ENCODE results near the gene CTRL. TPM values are rescaled to one million over a fixed set of nuclear protein-coding genes. Genes with fewer than 3 reads are reported as not detected.

The CTRL gene
- total RNA-seq, 2 donors from 2014 or later, result 0.66 to 2.3 TPM

- no peak for TF ChIP-seq CTCF (conservative IDR thresholded peaks at IDR 0.05)
- Histone ChIP-seq H3K27ac (ENCODE audit: low read depth, low read length) (no peak overlapping the region), H3K27me3 (ENCODE audit: control insufficient read depth, insufficient read depth, low read length, poor library complexity, severe bottlenecking) (no peaks in the 10 kb centered on the region), H3K36me3 (ENCODE audit: control insufficient read depth, insufficient read depth, low read length) (peaks cover 27% of the 10 kb centered on the region), H3K4me3 (ENCODE audit: low read length) (no peak overlapping the region), H3K9ac (ENCODE audit: extremely low read depth, low read length, poor library complexity, severe bottlenecking) (no peak overlapping the region), H3K4me1 (ENCODE audit: control insufficient read depth, insufficient read depth, low read length) (no peaks in the 10 kb centered on the region), H3K9me3 (ENCODE audit: control insufficient read depth, low read length) (no peaks in the 10 kb centered on the region)
- DNase-seq, result no peak
- H3K4me1 Mint-ChIP-seq, result no peaks in the 10 kb centered on the region
- no peaks in the 10 kb centered on the region for H3K27me3 Mint-ChIP-seq (ENCODE audit: insufficient read depth)
- H3K36me3 Mint-ChIP-seq (ENCODE audit: low read depth), result peaks cover 35% of the 10 kb centered on the region
- no peaks in the 10 kb centered on the region for H3K9me3 Mint-ChIP-seq
- 94% methylated on average over 9 to 10 of the region's 11 CpGs for WGBS, 2 experiments (ENCODE audit: insufficient coverage in 1 of 2, insufficient read length in 1 of 2)
- peak overlapping the region; percentile 26 for H3K27ac Mint-ChIP-seq
- H3K4me3 Mint-ChIP-seq, result no peak overlapping the region
Measured at GRCh38 chr16:67907397-67908180, 24.1 kb downstream of the CTRL start.

- 91 to 95% methylated on average over 3 to 4 of the region's 4 CpGs for WGBS, 2 experiments (ENCODE audit: insufficient coverage in 1 of 2, insufficient read length in 1 of 2)
- no peaks in the 10 kb centered on the region for H3K4me1 ChIP-seq (ENCODE audit: control insufficient read depth, insufficient read depth, low read length)
- H3K27ac Mint-ChIP-seq, result no peak overlapping the region
Measured at GRCh38 chr16:67902831-67903230, 28.8 kb downstream of the CTRL start.

GRCh38 chr16:67901734-67902133 lies 29.9 kb downstream of the CTRL start:
- Histone ChIP-seq H3K36me3 (ENCODE audit: control insufficient read depth, insufficient read depth, low read length) (peaks cover 7% of the 10 kb centered on the region), H3K9ac (ENCODE audit: extremely low read depth, low read length, poor library complexity, severe bottlenecking) (no peak overlapping the region), H3K27me3 (ENCODE audit: control insufficient read depth, insufficient read depth, low read length, poor library complexity, severe bottlenecking) (no peaks in the 10 kb centered on the region), H3K4me1 (ENCODE audit: control insufficient read depth, insufficient read depth, low read length) (no peaks in the 10 kb centered on the region), H3K4me3 (ENCODE audit: low read length) (no peak overlapping the region), H3K9me3 (ENCODE audit: control insufficient read depth, low read length) (no peaks in the 10 kb centered on the region), H3K27ac (ENCODE audit: low read depth, low read length) (no peak overlapping the region)
- no peak overlapping the region for H3K27ac Mint-ChIP-seq
- no peak overlapping the region for H3K4me3 Mint-ChIP-seq
- WGBS, 2 experiments (ENCODE audit: insufficient coverage in 1 of 2, insufficient read length in 1 of 2), result 93 to 96% methylated on average over 3 to 5 of the region's 5 CpGs
- no peak for DNase-seq
- H3K9me3 Mint-ChIP-seq, result no peaks in the 10 kb centered on the region
- no peaks in the 10 kb centered on the region for H3K27me3 Mint-ChIP-seq (ENCODE audit: insufficient read depth)
- H3K4me1 Mint-ChIP-seq, result no peaks in the 10 kb centered on the region
- no peak for TF ChIP-seq CTCF (conservative IDR thresholded peaks at IDR 0.05)
- peaks cover 15% of the 10 kb centered on the region for H3K36me3 Mint-ChIP-seq (ENCODE audit: low read depth)

More at GRCh38 chr16:67902831-67903230, 28.8 kb downstream of the CTRL start:
- Mint-ChIP-seq H3K36me3 (ENCODE audit: low read depth) (peaks cover 15% of the 10 kb centered on the region), H3K4me1 (no peaks in the 10 kb centered on the region), H3K27me3 (ENCODE audit: insufficient read depth) (no peaks in the 10 kb centered on the region), H3K4me3 (no peak overlapping the region), H3K9me3 (no peaks in the 10 kb centered on the region)
- Histone ChIP-seq H3K4me3 (ENCODE audit: low read length) (no peak overlapping the region), H3K9ac (ENCODE audit: extremely low read depth, low read length, poor library complexity, severe bottlenecking) (no peak overlapping the region), H3K9me3 (ENCODE audit: control insufficient read depth, low read length) (no peaks in the 10 kb centered on the region), H3K27me3 (ENCODE audit: control insufficient read depth, insufficient read depth, low read length, poor library complexity, severe bottlenecking) (no peaks in the 10 kb centered on the region), H3K36me3 (ENCODE audit: control insufficient read depth, insufficient read depth, low read length) (peaks cover 7% of the 10 kb centered on the region), H3K27ac (ENCODE audit: low read depth, low read length) (no peak overlapping the region)
- TF ChIP-seq CTCF (conservative IDR thresholded peaks at IDR 0.05), result no peak
- no peak for DNase-seq
